HepG2 (cell line): ENCODE results near the gene THOC5. TPM values are rescaled to one million over a fixed set of nuclear protein-coding genes. Genes with fewer than 3 reads are reported as not detected.
A peak's percentile ranks its signal among the peaks of the same experiment; 100 is the strongest.

Experiments
- BRCA1 ChIP-seq: sonication (generic); formaldehyde crosslinking; IDR thresholded peaks from 2 replicates; pipeline ENCODE4 v1.4.0; 2020; ENCODE audit warnings: missing genetic modification reagents
- FIP1L1 ChIP-seq: fragments of 200-400 bp; formaldehyde crosslinking; IDR thresholded peaks from 2 replicates; pipeline ENCODE4 v1.6.1; 2018; ENCODE audit warnings: low read depth, mild to moderate bottlenecking, low read length, moderate library complexity, borderline replicate concordance; ENCODE audit not compliant: insufficient read depth
- HNRNPUL1 ChIP-seq: fragments of 200-400 bp; formaldehyde crosslinking; IDR thresholded peaks from 2 replicates; pipeline ENCODE4 v1.6.1; 2017; ENCODE audit warnings: low read depth, mild to moderate bottlenecking, low read length, moderate library complexity
- KLF13 ChIP-seq: sonication (generic); formaldehyde crosslinking; IDR thresholded peaks from 2 replicates; pipeline ENCODE4 v1.4.0; 2020; ENCODE audit warnings: mild to moderate bottlenecking, missing genetic modification reagents
- NONO ChIP-seq, 2 experiments: fragments of 450-650 bp in 1 of 2; sonication (generic) in 1 of 2; formaldehyde crosslinking in 1 of 2; IDR thresholded peaks in 1 of 2; conservative IDR thresholded peaks in 1 of 2; 2 replicates each; pipeline versions ENCODE4 v1.6.1 to v1.8.0; 2017 to 2022; ENCODE audit warnings: mild to moderate bottlenecking in 1 of 2, missing genetic modification reagents in 1 of 2, moderate library complexity in 1 of 2
- NR2F1 ChIP-seq, 2 experiments: fragments of 450-650 bp in 1 of 2; formaldehyde crosslinking in 1 of 2; IDR thresholded peaks; 2 replicates each; pipeline versions ENCODE4 v1.5.0 to v1.6.1; 2016 to 2020; ENCODE audit warnings: mild to moderate bottlenecking in 1 of 2, missing compliant biosample characterization in 1 of 2, missing genetic modification reagents in 1 of 2, moderate library complexity in 1 of 2
- POLR2AphosphoS2 ChIP-seq: IDR thresholded peaks from 2 replicates; pipeline ENCODE4 v1.6.1; 2011; ENCODE audit warnings: low read depth, low read length, improper control_type of control experiment
- PPARG ChIP-seq: conservative IDR thresholded peaks from 2 replicates; pipeline ENCODE4 v1.6.1; 2016; ENCODE audit warnings: missing biosample characterization, missing genetic modification reagents
- RAD21 ChIP-seq: fragments of 450-650 bp; formaldehyde crosslinking; IDR thresholded peaks from 2 replicates; pipeline ENCODE4 v1.5.0; 2020; ENCODE audit warnings: mild to moderate bottlenecking
- TBP ChIP-seq: sonication (generic); formaldehyde crosslinking; IDR thresholded peaks from 2 replicates; pipeline ENCODE4 v1.5.0; 2020; ENCODE audit warnings: missing genetic modification reagents
- WIZ ChIP-seq: sonication (generic); formaldehyde crosslinking; IDR thresholded peaks from 2 replicates; pipeline ENCODE4 v1.5.1; 2020; ENCODE audit warnings: mild to moderate bottlenecking, missing genetic modification reagents
- ZC3H13 ChIP-seq: sonication (generic); formaldehyde crosslinking; IDR thresholded peaks from 2 replicates; pipeline ENCODE4 v1.8.1; 2023; ENCODE audit warnings: mild to moderate bottlenecking, missing genetic modification reagents, moderate library complexity
- ZNF138 ChIP-seq: sonication (generic); formaldehyde crosslinking; IDR thresholded peaks from 2 replicates; pipeline ENCODE4 v1.5.0; 2020; ENCODE audit warnings: mild to moderate bottlenecking, low read depth, missing genetic modification reagents
- ZNF225 ChIP-seq: sonication (generic); formaldehyde crosslinking; IDR thresholded peaks from 2 replicates; pipeline ENCODE4 v1.4.0; 2020; ENCODE audit warnings: mild to moderate bottlenecking, missing genetic modification reagents
- ZNF234 ChIP-seq: sonication (generic); formaldehyde crosslinking; conservative IDR thresholded peaks from 2 replicates; pipeline ENCODE4 v1.5.1; 2020; ENCODE audit warnings: mild to moderate bottlenecking, missing genetic modification reagents
- ZNF773 ChIP-seq: sonication (generic); formaldehyde crosslinking; IDR thresholded peaks from 2 replicates; pipeline ENCODE4 v1.4.0; 2020; ENCODE audit warnings: missing genetic modification reagents, borderline replicate concordance
- polyA plus RNA-seq, 8 experiments: library from polyadenylated mRNA; depleted of rRNA in 3 of 8; stranded (reverse) in 7 of 8; unstranded in 1 of 8; fragments of >200 nt; fragmentation: Illumina TruSeq in 4 of 8; extraction: Trizol in 4 of 8; gene quantifications; 2 replicates each; pipeline versions ENCODE4 v1.2.1 to v1.2.3, GENCODE V29; 2011 to 2016; ENCODE audit warnings: low read depth in 4 of 8, missing spikeins in 1 of 8, mixed read lengths in 1 of 8; ENCODE audit not compliant: insufficient read depth in 1 of 8
- total RNA-seq, 5 experiments: library from RNA; depleted of rRNA; stranded (reverse); fragments of >200 nt; fragmentation: Illumina TruSeq; extraction: Trizol; gene quantifications; 2 replicates each; pipeline ENCODE4 v1.2.3, GENCODE V29; 2016; ENCODE audit warnings: low read depth in 1 of 5
- TF ChIP-seq, protein P1 (sequence below): sonication (generic); formaldehyde crosslinking; IDR thresholded peaks from 2 replicates; pipeline ENCODE4 v1.8.0; 2022; ENCODE audit warnings: mild to moderate bottlenecking, missing genetic modification reagents
- TF ChIP-seq, protein P2 (sequence below): sonication (generic); formaldehyde crosslinking; IDR thresholded peaks from 2 replicates; pipeline ENCODE4 v1.8.1; 2022; ENCODE audit warnings: mild to moderate bottlenecking, missing genetic modification reagents
- TF ChIP-seq, protein P3 (sequence below): sonication (generic); formaldehyde crosslinking; IDR thresholded peaks from 2 replicates; pipeline ENCODE4 v1.8.0; 2022; ENCODE audit warnings: missing genetic modification reagents, low read depth, mild to moderate bottlenecking, borderline replicate concordance
- TF ChIP-seq, protein P4 (sequence below): IDR thresholded peaks from 2 replicates; pipeline ENCODE4 v1.6.1; 2016
- TF ChIP-seq, protein P5 (sequence below): sonication (generic); formaldehyde crosslinking; IDR thresholded peaks from 2 replicates; pipeline ENCODE4 v1.8.0; 2022; ENCODE audit warnings: missing genetic modification reagents, mild to moderate bottlenecking, inconsistent platforms, borderline replicate concordance

THOC5 gene
- total and polyA plus RNA-seq, 2 of the 13 experiments (the other 11 are each of a cell fraction or from before 2014, with no cell fraction given), result 45.8 to 46.7 TPM

DNA sequence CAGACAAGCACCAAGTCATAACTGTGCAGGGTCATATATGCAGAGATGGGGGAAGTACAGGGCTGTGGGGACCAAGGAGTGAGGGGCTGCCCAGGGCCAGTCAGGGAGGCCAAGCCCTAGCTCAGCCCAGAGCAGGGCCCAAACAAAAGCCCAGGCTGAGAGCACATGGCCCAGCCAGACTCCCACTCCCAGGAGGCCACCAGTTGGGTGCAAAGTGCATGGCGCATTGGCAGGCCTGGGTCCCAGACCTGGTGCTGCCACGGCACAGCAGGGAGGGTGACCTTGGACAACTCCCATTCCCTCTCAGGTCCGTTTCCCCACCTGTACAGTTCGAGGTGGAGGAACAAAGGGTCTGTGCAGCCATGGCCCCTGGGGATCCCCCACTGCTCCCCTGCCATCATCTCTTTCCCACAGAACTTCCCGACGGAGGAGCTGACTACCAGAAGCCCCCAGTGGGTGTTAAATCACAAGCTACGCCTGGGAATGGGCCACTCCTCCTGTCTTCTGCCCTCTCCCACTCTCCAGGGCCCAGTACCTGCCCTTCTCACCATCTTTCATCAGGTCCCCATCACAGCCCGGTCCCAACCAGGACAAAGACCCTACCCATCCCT, 26.7 kb upstream of the THOC5 start (continued):
- TF ChIP-seq ZNF138 (CRISPR knock-in tag) (no peak), TBP (CRISPR knock-in tag) (no peak), NONO (IDR thresholded peaks at IDR 0.05) (no peak), NONO (CRISPR knock-in tag; conservative IDR thresholded peaks at IDR 0.05) (no peak; the same call in none of the 2 replicates), ZNF225 (CRISPR knock-in tag) (no peak; the same call in 1 of the 2 replicates), NR2F1 (CRISPR knock-in tag; IDR thresholded peaks at IDR 0.05) (peak in 1 of 2 experiments; percentile 17; a peak in 1 of 4 replicates), WIZ (CRISPR knock-in tag) (no peak), PPARG (CRISPR knock-in tag) (0 out of 2 replicates have a peak, but pooled peaks have one; percentile 16), FIP1L1 (0 out of 2 replicates have a peak, but pooled peaks have one; percentile 61), KLF13 (peak; percentile 71; the same call in 1 of the 2 replicates), ZNF773 (CRISPR knock-in tag) (no peak), HNRNPUL1 (no peak), POLR2AphosphoS2 (no peak), ZC3H13 (no peak), BRCA1 (CRISPR knock-in tag) (no peak), RAD21 (CRISPR knock-in tag) (peak; percentile 72), ZNF234 (no peak)
- TF ChIP-seq, protein P1, sequence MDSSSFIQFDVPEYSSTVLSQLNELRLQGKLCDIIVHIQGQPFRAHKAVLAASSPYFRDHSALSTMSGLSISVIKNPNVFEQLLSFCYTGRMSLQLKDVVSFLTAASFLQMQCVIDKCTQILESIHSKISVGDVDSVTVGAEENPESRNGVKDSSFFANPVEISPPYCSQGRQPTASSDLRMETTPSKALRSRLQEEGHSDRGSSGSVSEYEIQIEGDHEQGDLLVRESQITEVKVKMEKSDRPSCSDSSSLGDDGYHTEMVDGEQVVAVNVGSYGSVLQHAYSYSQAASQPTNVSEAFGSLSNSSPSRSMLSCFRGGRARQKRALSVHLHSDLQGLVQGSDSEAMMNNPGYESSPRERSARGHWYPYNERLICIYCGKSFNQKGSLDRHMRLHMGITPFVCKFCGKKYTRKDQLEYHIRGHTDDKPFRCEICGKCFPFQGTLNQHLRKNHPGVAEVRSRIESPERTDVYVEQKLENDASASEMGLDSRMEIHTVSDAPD, result peak; percentile 99
- TF ChIP-seq, protein P2, sequence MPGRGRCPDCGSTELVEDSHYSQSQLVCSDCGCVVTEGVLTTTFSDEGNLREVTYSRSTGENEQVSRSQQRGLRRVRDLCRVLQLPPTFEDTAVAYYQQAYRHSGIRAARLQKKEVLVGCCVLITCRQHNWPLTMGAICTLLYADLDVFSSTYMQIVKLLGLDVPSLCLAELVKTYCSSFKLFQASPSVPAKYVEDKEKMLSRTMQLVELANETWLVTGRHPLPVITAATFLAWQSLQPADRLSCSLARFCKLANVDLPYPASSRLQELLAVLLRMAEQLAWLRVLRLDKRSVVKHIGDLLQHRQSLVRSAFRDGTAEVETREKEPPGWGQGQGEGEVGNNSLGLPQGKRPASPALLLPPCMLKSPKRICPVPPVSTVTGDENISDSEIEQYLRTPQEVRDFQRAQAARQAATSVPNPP (CRISPR knock-in tag), result no peak
- TF ChIP-seq, protein P3, sequence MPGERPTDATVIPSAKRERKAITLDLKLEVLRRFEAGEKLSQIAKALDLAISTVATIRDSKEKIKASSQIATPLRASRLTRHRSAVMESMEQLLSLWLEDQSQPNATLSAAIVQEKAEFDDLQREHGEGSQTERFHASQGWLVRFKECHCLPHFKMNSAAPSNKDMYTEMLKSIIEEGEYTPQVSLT (CRISPR knock-in tag), result peak; percentile 60; the same call in 1 of the 2 replicates
- TF ChIP-seq, protein P4, sequence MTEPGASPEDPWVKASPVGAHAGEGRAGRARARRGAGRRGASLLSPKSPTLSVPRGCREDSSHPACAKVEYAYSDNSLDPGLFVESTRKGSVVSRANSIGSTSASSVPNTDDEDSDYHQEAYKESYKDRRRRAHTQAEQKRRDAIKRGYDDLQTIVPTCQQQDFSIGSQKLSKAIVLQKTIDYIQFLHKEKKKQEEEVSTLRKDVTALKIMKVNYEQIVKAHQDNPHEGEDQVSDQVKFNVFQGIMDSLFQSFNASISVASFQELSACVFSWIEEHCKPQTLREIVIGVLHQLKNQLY (CRISPR knock-in tag), result peak; percentile 87
- TF ChIP-seq, protein P5, sequence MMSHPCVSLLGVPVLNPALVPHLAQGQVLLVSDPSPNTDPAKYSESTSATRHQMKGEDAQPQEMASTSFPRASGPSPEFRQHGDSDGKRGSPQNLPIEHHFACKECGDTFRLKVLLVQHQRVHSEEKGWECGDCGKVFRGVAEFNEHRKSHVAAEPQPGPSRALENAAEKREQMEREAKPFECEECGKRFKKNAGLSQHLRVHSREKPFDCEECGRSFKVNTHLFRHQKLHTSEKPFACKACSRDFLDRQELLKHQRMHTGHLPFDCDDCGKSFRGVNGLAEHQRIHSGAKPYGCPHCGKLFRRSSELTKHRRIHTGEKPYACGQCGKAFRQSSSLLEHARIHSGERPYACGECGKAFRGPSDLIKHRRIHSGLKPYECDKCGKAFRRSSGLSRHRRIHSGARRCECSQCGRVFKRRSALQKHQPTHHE (CRISPR knock-in tag), result no peak
